Stimulated activated CD4-positive, alpha-beta T cell treated with anti-CD3 and anti-CD28 coated beads, Interleukin-2, amount 100 ng/mL, for 24 hours (primary cell): ENCODE data around the gene RPRD1A.
"Not testable (repeated sequence)": the region's sequence is repeated elsewhere in the genome, so short reads cannot be mapped to it uniquely, and the experiment has no call there.

Source experiments
- DNase-seq, 2 donors: peaks; one replicate each; pipeline ENCODE4 v3.0.0-alpha.2; 2020

Gene RPRD1A

DNA sequence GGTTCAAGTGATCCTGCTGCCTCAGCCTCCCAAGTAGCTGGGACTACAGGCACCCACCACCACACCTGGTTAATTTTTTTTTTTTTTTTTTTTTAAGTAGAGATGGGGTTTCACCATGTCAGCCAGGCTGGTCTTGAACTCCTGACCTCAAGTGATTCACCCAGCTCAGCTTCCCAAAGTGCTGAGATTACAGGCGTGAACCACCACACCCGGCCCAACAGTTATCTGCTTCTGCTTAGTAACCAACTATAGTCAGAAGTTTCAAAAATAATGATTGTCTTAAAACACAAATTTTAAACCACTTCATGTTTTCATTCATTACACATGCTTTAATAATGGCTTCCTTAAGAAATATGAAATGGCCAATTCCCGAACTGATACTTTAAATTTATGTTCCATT, 43.1 kb downstream of the RPRD1A start:
- DNase-seq = not testable (repeated sequence)

DNA sequence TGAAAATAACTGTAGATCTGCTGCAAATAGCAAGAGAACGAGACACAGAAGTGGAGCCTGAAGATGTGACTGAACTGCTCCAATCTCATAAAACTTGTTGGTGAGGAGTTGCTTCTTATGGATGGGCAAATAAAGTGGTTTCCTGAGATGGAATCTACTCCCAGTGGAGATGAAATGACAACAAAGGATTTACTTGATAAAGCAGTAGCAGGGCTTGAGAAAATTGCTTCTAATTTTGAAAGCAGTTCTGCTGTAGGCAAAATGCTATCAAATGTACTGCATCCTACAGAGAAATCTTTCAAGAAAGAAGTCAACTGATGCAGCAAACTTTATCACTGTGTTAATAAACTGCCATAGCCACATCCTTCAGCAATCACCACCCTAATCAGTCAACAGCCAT, 44.0 kb downstream of the RPRD1A start:
- DNase-seq = no peak

DNA sequence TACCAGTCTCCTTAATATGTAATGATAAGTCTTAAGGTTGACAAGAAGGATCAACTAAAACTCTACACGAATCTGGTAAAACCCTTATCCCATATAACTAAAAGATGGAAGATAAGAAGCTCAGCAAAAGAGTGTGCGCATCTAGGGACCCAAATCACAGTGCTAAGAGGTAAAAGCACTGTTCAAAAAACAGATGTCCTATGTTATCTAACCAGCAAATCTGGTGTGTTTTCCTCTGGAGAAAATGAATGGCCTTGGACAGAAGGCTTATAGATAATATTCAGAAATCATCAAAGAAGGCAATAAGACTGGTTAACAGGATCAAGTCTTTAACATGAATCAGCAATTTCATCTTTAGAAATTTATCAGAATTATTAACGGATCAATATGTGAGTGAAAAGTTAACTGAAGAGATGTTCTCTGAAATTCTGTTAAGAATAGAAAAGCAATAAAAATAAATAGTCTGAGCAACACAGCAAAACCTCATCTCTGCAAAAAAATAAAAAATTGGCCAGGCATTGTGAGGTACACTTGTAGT, 47.1 kb downstream of the RPRD1A start:
- DNase-seq = no peak

DNA sequence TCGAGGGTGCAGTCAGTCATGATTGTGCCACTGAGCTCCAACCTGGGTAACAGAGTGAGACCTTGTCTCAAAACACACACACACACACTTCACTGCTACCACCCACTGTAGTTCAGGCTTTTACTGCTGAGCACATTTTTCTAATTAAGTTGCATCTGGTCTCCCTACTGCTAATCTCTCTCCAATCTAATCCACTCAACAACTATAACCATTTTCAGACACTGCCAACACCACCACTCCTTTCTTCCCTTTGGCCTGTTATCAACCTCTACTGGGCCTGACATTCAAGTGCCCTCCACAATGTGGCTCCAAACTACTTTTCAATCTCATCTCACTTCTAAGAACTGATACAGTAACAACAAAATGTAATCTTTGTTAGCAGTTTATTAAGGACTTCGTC, 50.1 kb downstream of the RPRD1A start:
- no peak for DNase-seq

DNA sequence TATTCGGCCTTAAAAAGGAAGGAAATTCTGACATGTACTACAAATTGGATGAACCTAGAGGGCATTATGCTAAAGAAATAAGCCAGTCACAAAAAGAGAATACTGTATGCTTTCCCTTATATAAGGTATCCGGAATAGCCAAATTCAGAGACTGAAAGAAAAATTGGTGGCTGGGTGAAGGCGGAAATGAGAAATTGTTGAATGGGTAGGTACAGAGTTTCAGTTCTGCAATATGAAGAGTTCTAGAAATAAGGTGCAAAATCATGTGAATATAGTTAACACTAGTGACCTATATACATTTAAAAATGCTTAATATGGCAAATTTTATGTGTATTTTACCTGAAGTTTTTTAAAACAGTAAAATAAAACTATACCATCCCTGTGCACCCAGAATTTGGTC, 51.7 kb downstream of the RPRD1A start:
- DNase-seq = no peak

DNA sequence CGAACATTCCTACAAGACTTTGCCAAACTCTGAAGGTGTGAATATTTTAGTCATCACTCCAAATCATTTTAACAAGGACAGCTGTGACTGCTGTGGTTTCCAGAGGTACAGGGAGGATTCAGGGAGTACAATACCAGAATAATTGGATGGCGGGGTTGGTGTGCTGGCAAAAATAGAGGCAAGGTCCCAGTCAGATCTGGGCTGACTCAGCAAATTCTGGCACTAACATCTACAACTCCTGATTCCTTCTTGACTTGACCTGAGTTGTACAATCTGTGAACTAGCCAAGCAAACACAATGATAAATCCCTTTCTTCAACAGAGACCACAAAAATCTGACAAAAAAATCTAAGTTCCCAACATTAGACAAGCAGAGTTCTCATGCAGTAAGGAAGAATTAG, 54.5 kb downstream of the RPRD1A start:
- DNase-seq = no peak

DNA sequence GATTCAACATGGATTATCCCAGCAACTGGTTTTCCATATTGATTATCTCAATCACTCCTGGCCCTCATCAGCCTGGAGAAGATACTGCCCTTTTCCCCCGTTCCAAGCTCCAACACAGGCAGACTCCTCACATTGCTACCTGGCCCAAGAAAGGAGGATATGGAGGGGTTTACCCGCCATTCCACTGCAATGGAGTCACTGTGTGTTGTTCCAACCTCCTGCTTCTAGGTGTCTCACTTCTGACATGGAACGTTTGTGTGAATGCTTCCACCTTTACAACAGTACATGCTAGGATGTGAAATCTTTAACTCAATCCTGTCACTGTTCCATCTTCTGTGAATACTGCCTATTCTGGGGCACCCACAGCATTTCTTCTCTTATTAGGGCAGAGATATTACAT, 58.1 kb downstream of the RPRD1A start:
- DNase-seq = no peak

DNA sequence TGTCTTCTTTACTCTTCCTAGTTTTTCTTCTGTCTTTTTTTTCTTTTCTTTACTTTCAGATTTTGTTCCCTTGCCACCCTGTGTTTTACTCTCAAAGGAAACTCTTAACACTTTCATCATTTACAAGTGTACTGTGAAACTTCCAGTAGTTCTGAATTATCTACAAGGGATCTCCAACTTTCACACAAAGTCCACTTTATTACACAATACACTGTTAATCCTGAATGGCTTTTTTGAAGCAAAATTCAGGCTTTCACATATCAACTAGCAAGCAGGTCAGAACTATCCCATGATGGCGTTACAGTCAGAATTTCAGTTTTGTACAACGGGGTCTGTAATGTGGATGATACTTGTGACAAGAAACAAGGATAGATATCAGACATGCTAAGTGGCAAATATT, 60.4 kb downstream of the RPRD1A start:
- DNase-seq = no peak

DNA sequence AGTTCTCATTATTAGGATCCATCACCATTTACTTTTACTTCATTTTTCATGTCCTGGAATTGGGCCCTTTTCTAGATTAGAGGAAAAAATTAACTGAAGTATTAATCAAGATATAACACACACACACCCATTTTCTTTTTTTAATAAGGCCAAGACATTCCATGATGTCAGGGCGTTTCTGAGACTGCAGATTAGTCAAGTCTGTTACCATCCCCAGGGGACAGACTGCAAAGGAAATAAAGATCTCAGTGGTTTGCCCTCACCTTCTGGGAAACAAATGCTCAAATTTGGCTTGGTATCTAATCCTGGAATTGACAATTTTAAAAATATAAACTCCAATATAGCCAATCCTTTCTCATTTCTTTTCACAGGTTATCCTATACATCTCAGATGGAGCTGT, 67.4 kb downstream of the RPRD1A start:
- no peak for DNase-seq

DNA sequence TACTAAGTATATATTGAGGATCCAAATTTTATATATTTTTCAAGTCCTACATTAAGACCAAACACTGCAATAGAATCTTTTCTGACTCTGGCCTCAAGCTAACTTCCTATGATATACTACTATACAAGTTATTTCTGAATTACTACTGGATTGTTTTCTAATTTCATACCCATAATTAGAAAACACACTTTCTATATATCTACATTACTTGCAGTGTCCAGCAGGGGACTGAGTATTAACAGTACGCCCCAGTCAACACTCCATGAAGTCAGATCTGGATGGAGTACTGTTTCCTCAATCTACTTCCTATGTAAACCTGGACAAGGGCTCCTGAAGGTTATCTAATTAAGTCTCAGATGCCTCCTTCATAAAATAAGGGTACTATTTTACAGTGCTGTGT, 68.4 kb downstream of the RPRD1A start:
- DNase-seq = no peak

DNA sequence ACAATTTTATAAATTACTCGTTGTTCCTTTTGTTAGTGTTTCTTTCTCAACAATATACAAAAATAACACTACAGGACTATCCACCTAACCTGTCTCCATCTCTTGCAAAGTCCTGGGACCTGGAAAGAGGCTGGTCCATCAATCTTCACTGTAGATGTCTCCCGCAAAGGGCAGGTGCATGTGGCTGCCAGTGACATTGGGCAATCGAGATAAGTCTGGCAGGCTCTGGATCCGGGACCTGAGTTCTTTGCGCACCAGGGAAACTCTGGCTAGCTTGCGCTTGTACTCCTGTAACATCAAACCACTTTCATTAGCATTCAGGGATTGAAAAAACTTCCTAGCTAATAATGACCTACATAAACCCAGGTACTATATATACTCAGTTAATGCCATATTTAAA, 74.3 kb downstream of the RPRD1A start:
- no peak for DNase-seq

DNA sequence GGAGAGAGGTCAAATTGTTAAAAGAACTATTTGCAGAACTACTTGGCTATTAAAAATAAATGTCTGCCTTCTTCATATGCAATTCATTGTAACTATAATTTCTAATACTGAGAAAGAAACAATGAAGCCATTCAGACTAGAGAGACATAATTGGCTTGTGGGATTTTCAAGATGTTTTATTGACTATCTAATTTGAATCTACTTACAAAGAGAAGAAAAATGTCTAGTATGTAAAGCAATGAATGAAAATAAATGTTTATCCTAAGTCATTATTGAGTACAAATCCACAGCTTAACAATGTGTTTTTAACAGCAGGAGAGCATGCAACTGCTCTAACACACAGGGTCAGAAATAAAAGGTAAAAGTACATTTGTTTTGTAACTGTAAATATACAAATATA, 75.7 kb downstream of the RPRD1A start:
- DNase-seq = no peak

DNA sequence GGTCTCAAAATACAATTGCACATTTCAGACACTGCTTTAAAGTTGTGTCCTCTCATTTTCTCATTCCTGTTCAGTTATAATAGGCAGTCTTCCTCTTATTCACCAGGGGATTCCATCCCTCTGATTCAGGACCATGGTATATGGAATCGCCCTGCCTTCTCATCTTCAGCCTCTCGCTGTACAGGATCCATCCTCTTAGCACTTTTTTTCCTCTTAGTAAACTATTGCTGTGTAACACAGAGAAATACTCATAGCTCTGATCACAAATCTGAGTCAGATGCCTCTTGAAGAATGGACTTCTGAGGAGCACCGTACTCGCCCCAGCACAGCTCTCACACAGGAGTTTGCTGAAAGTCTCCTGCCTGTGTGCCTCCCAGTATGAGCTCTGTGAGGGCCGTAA, 83.5 kb downstream of the RPRD1A start:
- DNase-seq = no peak

DNA sequence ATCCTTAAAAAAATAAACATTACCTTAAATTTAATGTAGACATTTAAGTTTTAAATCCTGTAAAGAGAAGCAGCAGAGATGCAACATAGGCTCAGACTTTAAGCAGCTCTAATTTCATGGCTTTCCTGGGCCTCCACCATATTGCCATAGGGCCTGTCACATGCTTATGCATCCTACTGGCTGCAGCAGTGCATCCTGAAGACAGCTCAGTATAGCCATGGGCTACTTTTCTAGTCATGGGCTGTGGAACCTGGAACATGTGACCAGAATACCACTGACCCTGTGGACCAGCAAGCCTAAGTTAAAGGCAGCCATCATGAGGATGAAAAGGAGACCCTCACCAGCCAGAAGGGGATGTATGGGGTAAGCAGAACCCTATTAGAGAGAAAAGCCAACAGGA, 84.2 kb downstream of the RPRD1A start:
- DNase-seq = no peak

DNA sequence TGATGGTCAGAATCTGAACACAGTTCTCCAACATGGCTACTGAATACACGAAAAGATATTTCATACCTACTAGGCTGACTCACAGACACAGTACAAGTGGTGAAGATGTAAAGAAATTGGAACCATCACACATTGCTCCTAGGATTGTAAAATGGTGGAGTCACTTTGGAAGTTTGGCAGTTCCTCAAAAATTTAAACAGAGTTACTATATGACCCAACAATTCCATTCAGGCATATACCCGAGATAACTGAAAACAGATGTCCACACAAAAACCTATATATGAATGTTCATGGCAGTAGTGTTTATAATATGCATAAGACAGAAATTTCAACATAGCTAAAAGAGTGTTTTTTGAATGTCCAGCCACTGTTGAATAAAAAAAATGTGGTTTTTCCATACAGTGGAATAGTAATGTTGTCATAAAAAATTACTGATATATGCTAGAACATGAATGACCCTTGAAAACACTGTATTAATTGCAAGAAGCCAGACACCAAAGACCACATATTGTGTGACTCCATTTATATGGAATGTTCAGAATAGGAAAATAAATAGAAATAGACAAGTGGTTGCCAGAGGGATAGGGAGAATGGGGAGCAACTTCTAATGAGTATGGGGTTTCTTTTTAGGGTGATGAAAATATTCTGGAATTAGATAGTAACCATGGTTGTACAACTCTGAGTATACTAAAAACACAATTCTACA, 84.8 kb downstream of the RPRD1A start:
- no peak for DNase-seq

DNA sequence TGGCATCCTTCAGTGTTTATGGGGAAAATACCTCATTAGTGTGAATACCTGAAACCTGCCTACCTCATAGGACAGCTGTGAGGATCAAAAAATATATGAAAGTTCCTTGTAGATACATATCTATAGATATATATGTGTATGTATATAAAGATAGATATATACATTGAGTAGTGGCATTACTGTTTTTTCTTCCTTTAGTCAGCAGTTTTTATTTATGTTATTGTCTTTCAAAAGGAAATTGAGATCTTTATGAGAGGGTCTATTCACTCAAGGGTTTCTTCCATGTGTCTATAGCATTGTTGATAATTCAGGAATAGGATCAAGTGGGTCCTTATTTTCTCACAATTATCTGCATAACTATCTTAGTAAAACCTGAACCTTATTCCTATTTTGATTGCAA, 88.2 kb downstream of the RPRD1A start:
- no peak for DNase-seq

DNA sequence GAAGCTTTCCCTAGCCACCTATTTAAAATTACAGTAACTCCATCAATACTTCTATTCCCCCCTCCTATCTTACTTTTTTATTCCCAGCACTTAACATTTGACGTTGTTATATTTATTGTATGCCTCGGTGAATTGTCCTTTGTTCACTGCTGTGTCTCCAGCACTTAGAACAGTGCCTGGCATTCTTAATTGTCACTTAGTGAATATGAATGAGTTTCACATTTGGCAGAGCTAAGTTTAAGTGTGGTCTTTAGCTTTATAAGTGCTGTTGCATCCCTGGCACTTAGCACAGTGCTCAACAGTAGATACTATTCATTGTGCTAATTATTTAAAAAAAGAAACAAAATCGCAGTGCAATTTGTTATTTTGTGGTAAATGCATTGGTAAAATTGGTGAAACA, 93.2 kb downstream of the RPRD1A start:
- DNase-seq = no peak

DNA sequence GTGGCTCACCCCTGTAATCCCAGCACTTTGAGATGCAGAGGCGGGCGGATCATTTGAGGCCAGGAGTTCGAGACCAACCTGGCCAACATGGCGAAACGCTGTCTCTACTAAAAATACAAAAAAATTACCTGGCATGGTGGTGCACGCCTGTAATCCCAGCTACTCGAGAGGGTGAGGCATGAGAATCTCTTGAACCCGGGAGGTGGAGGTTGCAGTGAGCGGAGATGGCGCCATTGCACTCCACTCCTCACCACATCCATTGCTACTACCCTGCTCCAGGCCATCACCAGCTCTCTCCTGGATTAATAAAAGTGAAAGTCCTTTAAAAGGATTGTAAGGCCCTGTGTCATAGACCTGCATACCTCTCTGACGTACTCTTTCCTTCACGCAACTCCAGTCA, 93.7 kb downstream of the RPRD1A start:
- no peak for DNase-seq

DNA sequence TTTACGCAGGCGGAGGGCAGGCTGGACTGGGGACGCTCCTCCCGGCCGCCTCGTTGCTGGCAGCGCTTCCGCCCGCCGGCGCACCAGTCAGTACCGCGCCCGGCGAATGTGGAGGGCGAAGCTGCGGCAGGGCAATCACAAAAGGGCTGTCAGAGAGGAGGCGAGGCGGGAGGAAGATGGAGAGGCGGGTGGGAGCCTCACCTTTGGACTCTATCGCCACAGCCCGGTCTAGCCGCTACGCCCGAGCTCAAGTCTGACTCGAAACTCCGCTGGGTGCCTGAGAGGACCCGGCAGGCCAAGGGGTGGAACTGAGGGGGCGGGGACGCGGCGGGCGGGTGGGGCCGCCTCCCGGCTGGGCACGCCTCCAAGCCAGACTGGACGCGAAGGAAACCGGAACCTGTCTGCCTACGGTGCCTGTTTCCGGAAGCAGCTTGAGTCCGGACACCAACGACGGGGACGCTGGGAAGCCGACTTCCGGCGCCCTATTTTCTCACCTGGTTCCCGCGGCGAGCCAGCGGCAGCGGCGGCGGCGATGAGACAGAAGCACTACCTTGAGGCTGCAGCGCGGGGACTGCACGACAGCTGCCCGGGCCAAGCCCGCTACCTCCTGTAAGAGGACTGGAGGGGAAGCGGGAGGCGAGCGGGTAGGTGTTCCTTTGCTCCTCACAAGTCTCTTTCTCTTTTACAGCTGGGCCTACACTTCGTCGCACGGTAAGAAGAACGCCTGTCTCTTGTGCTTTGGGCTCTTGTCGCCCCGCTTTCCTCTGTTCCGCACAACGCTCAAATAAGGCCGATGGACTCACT, 95.0 kb downstream of the RPRD1A start, which contains the start of gene RMP24:
Gene RMP24 (plus strand): TSS at position 483 of the 804 bp plus-strand sequence.
- peak; percentile 93 for DNase-seq

DNA sequence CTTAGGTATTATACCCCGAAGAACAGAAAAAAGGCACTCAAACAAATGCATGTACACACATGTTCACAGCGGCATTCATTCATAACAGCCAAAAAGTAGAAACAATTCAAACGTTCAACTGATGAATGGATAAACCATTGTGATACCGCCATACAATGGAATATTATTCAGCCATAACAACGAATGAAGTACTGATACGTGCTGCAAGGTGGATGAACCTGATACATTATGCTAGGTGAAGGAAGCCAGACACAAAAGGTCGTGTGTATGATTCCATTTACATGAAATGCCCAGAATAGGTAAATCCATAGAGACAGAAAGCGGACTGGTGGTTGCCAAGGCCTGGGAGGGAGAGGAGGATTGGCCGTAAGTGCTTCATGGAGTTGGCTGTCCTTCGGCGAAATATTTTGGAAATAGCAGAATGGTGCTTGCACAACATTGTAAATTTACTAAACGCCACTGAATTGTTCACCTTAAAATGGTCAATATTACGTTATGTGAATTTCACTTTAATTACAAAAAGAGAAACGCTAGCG, 95.6 kb downstream of the RPRD1A start:
- DNase-seq = no peak

DNA sequence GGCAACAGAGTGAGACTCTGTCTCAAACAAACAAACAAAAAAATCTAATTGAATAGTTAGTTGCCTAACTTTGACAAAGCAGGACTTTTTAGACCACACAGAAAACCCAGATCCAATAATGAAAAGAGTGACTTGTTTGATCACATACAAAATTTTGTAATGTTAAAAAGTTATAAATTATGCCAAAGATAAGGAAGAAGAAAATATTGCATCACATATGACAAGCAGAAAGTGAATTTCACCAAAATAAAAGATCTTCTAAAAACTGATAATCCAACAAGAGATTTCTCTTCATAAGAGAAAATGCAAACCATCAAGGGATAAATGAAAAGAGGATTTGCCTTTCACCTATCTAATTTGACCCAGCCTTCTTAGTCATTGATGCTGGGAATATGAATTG, 97.7 kb downstream of the RPRD1A start:
- no peak for DNase-seq

DNA sequence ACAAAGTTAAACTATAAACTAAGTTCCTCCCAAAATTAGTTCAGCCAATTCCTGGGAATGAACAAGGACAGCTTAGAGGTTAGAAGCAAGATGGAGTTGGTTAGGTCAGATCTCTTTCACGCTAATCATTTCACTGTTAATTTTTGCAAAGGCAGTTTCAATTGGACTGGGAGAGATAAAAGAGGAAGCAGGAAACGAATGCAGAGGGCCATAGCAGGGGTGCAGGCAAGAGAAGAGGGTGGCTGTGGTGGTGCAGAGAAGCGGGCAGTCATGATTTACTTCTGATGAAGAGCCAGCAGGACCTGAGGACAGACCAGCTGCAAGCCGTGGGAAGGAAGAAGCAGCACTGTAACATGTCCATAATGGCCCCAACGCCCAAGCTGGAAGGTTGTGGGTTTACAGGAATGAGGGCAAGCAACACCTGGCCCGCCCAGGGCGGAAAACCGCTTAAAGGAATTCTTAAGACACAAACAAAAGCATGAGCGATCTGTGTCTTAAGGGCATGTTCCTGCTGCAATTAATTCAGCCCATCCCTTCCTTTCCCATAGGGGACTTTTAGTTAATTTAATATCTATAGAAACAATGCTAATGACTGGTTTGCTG, 99.0 kb downstream of the RPRD1A start:
- no peak for DNase-seq

DNA sequence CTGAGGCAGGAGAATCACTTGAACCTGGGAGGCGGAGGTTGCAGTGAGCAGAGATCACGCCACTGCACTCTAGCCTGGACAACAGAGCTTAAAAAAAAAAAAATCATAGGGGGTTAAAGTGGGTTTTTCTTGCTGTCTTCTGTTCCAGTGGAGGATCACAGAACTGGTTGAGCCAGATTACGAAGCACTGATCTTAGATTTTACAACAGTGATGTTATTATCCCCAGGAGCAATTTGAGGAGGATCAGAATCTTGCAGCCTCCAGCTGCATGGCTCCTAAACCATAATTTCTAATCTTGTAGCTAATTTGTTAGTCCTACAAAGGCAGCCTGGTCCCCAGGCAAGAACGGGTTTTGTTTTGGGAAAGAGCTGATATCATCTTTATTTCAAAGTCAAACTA, 99.5 kb downstream of the RPRD1A start:
- DNase-seq = not testable (repeated sequence)

DNA sequence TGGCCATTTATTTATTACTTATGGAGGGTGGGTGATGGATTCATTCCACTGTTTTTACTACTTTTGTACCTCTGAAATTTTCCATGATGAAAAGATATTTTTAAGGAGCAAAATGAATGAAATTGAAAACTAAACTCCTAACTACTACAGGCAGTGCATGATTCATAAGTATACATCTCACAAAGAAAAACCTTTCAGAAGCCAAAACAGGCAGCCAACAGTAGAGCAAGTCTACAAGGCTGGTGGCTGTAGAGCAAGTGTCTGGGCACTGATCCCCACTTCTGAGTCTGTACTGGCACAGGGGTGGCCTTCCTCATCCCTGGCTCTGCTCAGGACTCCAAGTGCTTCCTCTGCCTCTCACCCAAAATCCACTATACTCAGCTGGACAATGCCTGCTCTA, 103.0 kb downstream of the RPRD1A start:
- no peak for DNase-seq
